OCI-LY7 (cell line): Measurements from ENCODE around the gene ROBO1.

Experiments used
- CTCF ChIP-seq: fragments of 200-600 bp; sonication (generic); conservative IDR thresholded peaks from 2 replicates; pipeline ENCODE4 v1.5.1; 2014; ENCODE audit warnings: mild to moderate bottlenecking, antibody characterized with exemption, low read length, moderate library complexity, mixed read lengths
- EZH2phosphoT487 ChIP-seq: fragments of 200-600 bp; sonication (generic); IDR thresholded peaks from 2 replicates; pipeline ENCODE4 v1.6.1; 2018; ENCODE audit warnings: low read depth, borderline replicate concordance, mild to moderate bottlenecking, mixed run types, antibody characterized with exemption, low read length, moderate library complexity, mixed read lengths

- no peak for TF ChIP-seq CTCF
- TF ChIP-seq EZH2phosphoT487: no peak
Observed at GRCh38 chr3:79160421-79160820, 607.4 kb downstream of the ROBO1 start.
